Measurements from ENCODE around the gene CD5L. TPM values are rescaled to one million over a fixed set of nuclear protein-coding genes. Genes with fewer than 3 reads are reported as not detected.

The CD5L gene
- total RNA-seq, result not detected
- not detected for polyA plus RNA-seq
- total RNA-seq, result not detected

DNA sequence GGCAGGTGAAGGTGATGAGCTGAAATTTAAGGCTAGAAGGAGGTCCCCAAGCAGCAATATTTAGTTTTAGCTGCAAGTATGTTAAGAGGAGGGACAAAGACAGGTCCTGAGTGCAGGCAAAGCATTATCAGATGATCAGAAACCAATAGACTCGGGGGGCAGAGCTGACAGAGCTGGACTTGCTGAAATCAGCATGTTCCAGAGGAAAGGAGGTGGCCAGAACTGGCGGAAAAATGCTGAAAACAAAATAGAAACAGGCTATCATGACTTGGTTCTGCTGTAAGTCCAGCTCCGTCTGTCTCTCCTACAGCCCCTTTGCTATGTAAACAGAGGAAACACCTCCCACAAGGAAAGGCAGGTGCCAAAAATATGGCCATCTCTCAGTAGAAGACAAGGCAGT is at the start of gene CD5L:
Gene CD5L, minus strand, starts transcription at position 101 of the 400 bp plus-strand sequence. CDS start 107 bp downstream, outside the sequence.
- Mint-ChIP-seq H3K27ac (no peak within 1 kb of the TSS), H3K9me3 (peaks cover 0 to 3% (median 0%) of the 10 kb centered on the region in 11 donors), H3K4me1 (peaks cover 0 to 4% (median 0%) of the 10 kb centered on the region in 7 donors), H3K4me3 (no peak within 1 kb of the TSS), H3K36me3 (no peaks in the 10 kb centered on the region), H3K27me3 (peaks cover 0 to 12% (median 7%) of the 10 kb centered on the region in 5 donors)
- ChIA-PET POLR2A (interaction anchor here (0.7 kb wide), 1 partner anchor 21 kb away, joined by 3 read pairs; no protein-coding TSS in a partner anchor), CTCF (no interaction called here)
- H3K27me3 ChIP-seq (ENCODE audit: control insufficient read depth in 2 of 2, insufficient read depth in 2 of 2, low read length in 2 of 2), result no peaks in the 10 kb centered on the region
- no peaks in the 10 kb centered on the region for H3K9me3 ChIP-seq (ENCODE audit: control insufficient read depth in 2 of 3, low read length in 3 of 3)
- H3K4me3 ChIP-seq (ENCODE audit: low read length), result no peak within 1 kb of the TSS
- no peak within 1 kb of the TSS for H3K27ac ChIP-seq (ENCODE audit: low read depth, low read length)
- no peak for ATAC-seq
- DNase-seq, result no peak
- intact Hi-C loops (cut with micrococcal nuclease), result no loop called here
- no peaks in the 10 kb centered on the region for H3K36me3 ChIP-seq (ENCODE audit: control insufficient read depth in 2 of 3, insufficient read depth in 3 of 3, low read length in 3 of 3)
- no peaks in the 10 kb centered on the region for H3K4me1 ChIP-seq (ENCODE audit: control insufficient read depth in 2 of 2, insufficient read depth in 2 of 2, low read length in 2 of 2)

DNA sequence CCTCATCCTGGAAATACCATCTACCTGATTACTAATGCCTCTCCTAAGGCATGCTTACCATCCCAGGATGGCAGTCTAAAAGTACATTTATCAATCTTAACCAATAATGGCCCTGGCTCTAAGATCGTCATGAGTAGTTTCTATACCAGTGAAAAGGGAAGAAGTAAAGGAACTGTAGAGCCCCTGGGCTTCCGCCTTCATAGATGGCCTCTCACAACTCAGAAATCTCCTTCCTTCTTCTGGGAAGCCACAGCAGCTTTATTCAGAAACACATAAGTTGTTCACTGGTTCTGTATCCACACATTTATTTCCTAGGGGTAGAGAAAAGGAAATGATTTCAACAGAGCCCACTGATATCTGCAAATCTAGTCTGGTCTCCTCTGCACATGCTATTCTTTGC is 41.0 kb upstream of the CD5L start:
- peaks cover 0 to 4% (median 0%) of the 10 kb centered on the region in 7 donors for H3K4me1 Mint-ChIP-seq
- POLR2A ChIA-PET, result no interaction called here
- Histone ChIP-seq H3K9me3 (ENCODE audit: control insufficient read depth in 2 of 3, low read length in 3 of 3) (no peaks in the 10 kb centered on the region), H3K4me3 (ENCODE audit: low read length) (no peak overlapping the region), H3K27me3 (ENCODE audit: control insufficient read depth in 2 of 2, insufficient read depth in 2 of 2, low read length in 2 of 2) (no peaks in the 10 kb centered on the region), H3K4me1 (ENCODE audit: control insufficient read depth in 2 of 2, insufficient read depth in 2 of 2, low read length in 2 of 2) (no peaks in the 10 kb centered on the region), H3K27ac (ENCODE audit: low read depth, low read length) (no peak overlapping the region), H3K36me3 (ENCODE audit: control insufficient read depth in 2 of 3, insufficient read depth in 3 of 3, low read length in 3 of 3) (no peaks in the 10 kb centered on the region)
- intact Hi-C loops (cut with micrococcal nuclease), result no loop called here
- no peak overlapping the region for H3K27ac Mint-ChIP-seq
- ATAC-seq, result no peak
- H3K36me3 Mint-ChIP-seq, result no peaks in the 10 kb centered on the region
- peaks cover 0 to 3% (median 0%) of the 10 kb centered on the region in 11 donors for H3K9me3 Mint-ChIP-seq
- H3K4me3 Mint-ChIP-seq, result no peak overlapping the region
- no peak for DNase-seq
- CTCF ChIA-PET, result no interaction called here
- H3K27me3 Mint-ChIP-seq, result peaks cover 0 to 38% (median 23%) of the 10 kb centered on the region in 5 donors

DNA sequence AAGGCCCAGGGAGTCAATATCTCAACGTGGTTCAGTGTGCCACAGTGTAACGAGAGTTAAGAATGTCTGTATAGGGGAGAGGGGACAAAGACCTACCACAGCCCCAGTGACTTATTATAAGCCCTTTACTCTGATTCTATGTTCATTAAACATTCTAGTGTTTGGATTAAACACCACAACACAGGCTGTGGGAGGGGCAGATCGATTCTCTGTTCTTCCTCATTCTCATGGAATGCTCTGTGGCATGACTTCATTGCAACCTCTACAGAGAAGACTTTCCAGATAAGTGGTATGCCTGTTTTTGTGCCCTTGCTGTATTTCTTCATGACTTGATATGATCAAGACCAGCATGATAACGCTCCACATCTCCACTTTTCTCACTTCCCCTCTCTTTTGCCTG is 39.0 kb upstream of the CD5L start:
- CTCF ChIA-PET, result no interaction called here
- H3K36me3 ChIP-seq (ENCODE audit: control insufficient read depth in 2 of 3, insufficient read depth in 3 of 3, low read length in 3 of 3), result no peaks in the 10 kb centered on the region
- H3K4me3 Mint-ChIP-seq, result no peak overlapping the region

DNA sequence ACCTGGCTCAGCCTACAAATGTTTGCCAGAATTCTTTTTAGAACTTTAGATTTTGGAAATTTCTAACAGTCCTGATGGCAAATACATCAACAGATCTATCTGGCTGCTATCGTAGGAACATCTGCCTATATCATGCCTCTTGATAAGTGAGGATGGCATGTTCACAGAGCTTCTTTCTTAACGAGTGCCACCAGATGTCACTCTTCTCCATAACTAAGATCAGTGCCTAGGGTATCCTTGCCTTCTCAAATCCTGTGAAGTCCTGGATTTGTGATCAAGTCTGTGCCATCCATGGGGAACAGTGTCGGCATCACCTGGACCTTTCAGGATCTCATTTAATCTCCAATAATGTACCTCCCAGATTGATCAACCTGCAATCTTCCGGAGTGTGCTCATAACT is 36.5 kb upstream of the CD5L start:
- Histone ChIP-seq H3K4me3 (ENCODE audit: low read length) (no peak overlapping the region), H3K27ac (ENCODE audit: low read depth, low read length) (no peak overlapping the region), H3K4me1 (ENCODE audit: control insufficient read depth in 2 of 2, insufficient read depth in 2 of 2, low read length in 2 of 2) (no peaks in the 10 kb centered on the region), H3K36me3 (ENCODE audit: control insufficient read depth in 2 of 3, insufficient read depth in 3 of 3, low read length in 3 of 3) (no peaks in the 10 kb centered on the region), H3K9me3 (ENCODE audit: control insufficient read depth in 2 of 3, low read length in 3 of 3) (no peaks in the 10 kb centered on the region), H3K27me3 (ENCODE audit: control insufficient read depth in 2 of 2, insufficient read depth in 2 of 2, low read length in 2 of 2) (no peaks in the 10 kb centered on the region)
- ChIA-PET CTCF (no interaction called here), POLR2A (no interaction called here)
- Mint-ChIP-seq H3K4me1 (peaks cover 0 to 4% (median 0%) of the 10 kb centered on the region in 7 donors), H3K36me3 (no peaks in the 10 kb centered on the region), H3K27me3 (peaks cover 0 to 40% (median 12%) of the 10 kb centered on the region in 5 donors), H3K4me3 (no peak overlapping the region), H3K27ac (no peak overlapping the region), H3K9me3 (peaks cover 0 to 4% (median 0%) of the 10 kb centered on the region in 11 donors)
- DNase-seq, result no peak
- ATAC-seq, result no peak
- intact Hi-C loops (cut with micrococcal nuclease), result no loop called here

More for the DNA sequence above, 39.0 kb upstream of the CD5L start:
- DNase-seq (no peak), ATAC-seq (no peak)
- Histone ChIP-seq H3K9me3 (ENCODE audit: control insufficient read depth in 2 of 3, low read length in 3 of 3) (no peaks in the 10 kb centered on the region), H3K4me3 (ENCODE audit: low read length) (no peak overlapping the region), H3K27me3 (ENCODE audit: control insufficient read depth in 2 of 2, insufficient read depth in 2 of 2, low read length in 2 of 2) (no peaks in the 10 kb centered on the region), H3K27ac (ENCODE audit: low read depth, low read length) (no peak overlapping the region), H3K4me1 (ENCODE audit: control insufficient read depth in 2 of 2, insufficient read depth in 2 of 2, low read length in 2 of 2) (no peaks in the 10 kb centered on the region)
- POLR2A ChIA-PET, result no interaction called here
- no peaks in the 10 kb centered on the region for H3K36me3 Mint-ChIP-seq
- peaks cover 0 to 3% (median 0%) of the 10 kb centered on the region in 11 donors for H3K9me3 Mint-ChIP-seq
- peaks cover 0 to 44% (median 23%) of the 10 kb centered on the region in 5 donors for H3K27me3 Mint-ChIP-seq
- H3K4me1 Mint-ChIP-seq, result peaks cover 0 to 4% (median 0%) of the 10 kb centered on the region in 7 donors
- intact Hi-C loops (cut with micrococcal nuclease), result no loop called here
- H3K27ac Mint-ChIP-seq, result no peak overlapping the region

DNA sequence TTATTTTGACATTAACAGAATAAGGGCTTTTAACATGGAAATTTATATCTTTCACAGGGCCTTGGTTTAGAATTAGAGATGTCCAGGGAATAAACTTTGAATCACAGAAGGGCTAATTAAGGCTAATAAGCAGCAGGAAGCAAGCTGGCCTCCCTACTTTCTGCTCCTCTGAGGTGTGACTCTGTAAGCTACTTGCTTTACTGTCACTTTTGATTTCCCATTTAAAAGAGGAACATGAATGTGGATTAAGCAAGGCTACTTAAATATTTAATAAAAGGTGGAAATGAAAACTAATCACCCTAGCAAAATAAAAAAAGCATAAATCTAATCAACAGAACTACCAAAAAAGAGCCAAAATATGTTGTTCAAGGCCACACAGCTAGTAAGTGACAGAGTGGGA is 28.9 kb upstream of the CD5L start:
- Mint-ChIP-seq H3K27me3 (peaks cover 4 to 25% (median 12%) of the 10 kb centered on the region in 5 donors), H3K36me3 (no peaks in the 10 kb centered on the region), H3K4me1 (no peaks in the 10 kb centered on the region), H3K27ac (no peak overlapping the region), H3K4me3 (no peak overlapping the region), H3K9me3 (peaks cover 0 to 4% (median 0%) of the 10 kb centered on the region in 11 donors)
- intact Hi-C loops (cut with micrococcal nuclease), result no loop called here
- DNase-seq (no peak), ATAC-seq (no peak)
- H3K9me3 ChIP-seq (ENCODE audit: control insufficient read depth in 2 of 3, low read length in 3 of 3), result no peaks in the 10 kb centered on the region
- no peak overlapping the region for H3K4me3 ChIP-seq (ENCODE audit: low read length)
- H3K4me1 ChIP-seq (ENCODE audit: control insufficient read depth in 2 of 2, insufficient read depth in 2 of 2, low read length in 2 of 2), result no peaks in the 10 kb centered on the region
- no peak overlapping the region for H3K27ac ChIP-seq (ENCODE audit: low read depth, low read length)
- POLR2A ChIA-PET, result no interaction called here
- CTCF ChIA-PET, result no interaction called here
- H3K36me3 ChIP-seq (ENCODE audit: control insufficient read depth in 2 of 3, insufficient read depth in 3 of 3, low read length in 3 of 3), result no peaks in the 10 kb centered on the region
- no peaks in the 10 kb centered on the region for H3K27me3 ChIP-seq (ENCODE audit: control insufficient read depth in 2 of 2, insufficient read depth in 2 of 2, low read length in 2 of 2)

DNA sequence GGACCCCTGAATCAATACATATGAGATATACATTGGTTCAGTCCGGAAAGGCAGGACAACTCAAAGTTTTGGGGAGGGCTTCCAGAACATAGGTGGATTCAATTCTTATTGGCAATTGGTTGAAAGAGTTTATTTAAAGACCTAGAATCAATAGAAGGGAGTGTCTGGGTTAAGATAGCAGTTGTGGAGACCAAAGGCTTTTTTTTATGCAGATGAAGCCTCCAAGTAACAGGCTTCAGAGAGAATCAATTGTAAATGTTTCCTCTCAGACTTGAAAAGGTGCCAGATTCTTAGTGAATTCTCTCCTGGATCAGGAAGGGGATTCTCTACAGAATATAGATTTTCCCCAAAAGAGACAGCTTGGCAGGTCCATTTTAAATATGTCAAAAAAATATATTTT is 27.0 kb upstream of the CD5L start:
- no peaks in the 10 kb centered on the region for H3K4me1 Mint-ChIP-seq
- no peak overlapping the region for H3K4me3 Mint-ChIP-seq
- Histone ChIP-seq H3K27ac (ENCODE audit: low read depth, low read length) (no peak overlapping the region), H3K36me3 (ENCODE audit: control insufficient read depth in 2 of 3, insufficient read depth in 3 of 3, low read length in 3 of 3) (no peaks in the 10 kb centered on the region), H3K4me1 (ENCODE audit: control insufficient read depth in 2 of 2, insufficient read depth in 2 of 2, low read length in 2 of 2) (no peaks in the 10 kb centered on the region), H3K4me3 (ENCODE audit: low read length) (no peak overlapping the region), H3K27me3 (ENCODE audit: control insufficient read depth in 2 of 2, insufficient read depth in 2 of 2, low read length in 2 of 2) (no peaks in the 10 kb centered on the region), H3K9me3 (ENCODE audit: control insufficient read depth in 2 of 3, low read length in 3 of 3) (no peaks in the 10 kb centered on the region)
- DNase-seq (no peak), ATAC-seq (no peak)
- H3K27ac Mint-ChIP-seq, result no peak overlapping the region
- ChIA-PET POLR2A (no interaction called here), CTCF (no interaction called here)
- H3K9me3 Mint-ChIP-seq, result peaks cover 0 to 4% (median 0%) of the 10 kb centered on the region in 11 donors
- no peaks in the 10 kb centered on the region for H3K36me3 Mint-ChIP-seq
- intact Hi-C loops (cut with micrococcal nuclease), result no loop called here
- H3K27me3 Mint-ChIP-seq, result peaks cover 4 to 31% (median 11%) of the 10 kb centered on the region in 5 donors
